D721Med (cell line): ENCODE results near the gene L1TD1.

Source experiments
- DNase-seq: peaks from one replicate; pipeline ENCODE4 v3.0.0; 2011; ENCODE audit warnings: low spot score; ENCODE audit not compliant: insufficient read length
- FAIRE-seq: peaks from 2 replicates; lab custom pipeline; 2011; peaks lifted over from hg19 to GRCh38; lab: Jason Lieb, UNC
- TF ChIP-seq, protein P1 (sequence below): IDR thresholded peaks from 2 replicates; pipeline ENCODE4 v1.5.1; 2012; ENCODE audit warnings: mild to moderate bottlenecking, control low read depth; ENCODE audit not compliant: insufficient read depth; ENCODE audit errors: missing control alignments

L1TD1 gene

DNA sequence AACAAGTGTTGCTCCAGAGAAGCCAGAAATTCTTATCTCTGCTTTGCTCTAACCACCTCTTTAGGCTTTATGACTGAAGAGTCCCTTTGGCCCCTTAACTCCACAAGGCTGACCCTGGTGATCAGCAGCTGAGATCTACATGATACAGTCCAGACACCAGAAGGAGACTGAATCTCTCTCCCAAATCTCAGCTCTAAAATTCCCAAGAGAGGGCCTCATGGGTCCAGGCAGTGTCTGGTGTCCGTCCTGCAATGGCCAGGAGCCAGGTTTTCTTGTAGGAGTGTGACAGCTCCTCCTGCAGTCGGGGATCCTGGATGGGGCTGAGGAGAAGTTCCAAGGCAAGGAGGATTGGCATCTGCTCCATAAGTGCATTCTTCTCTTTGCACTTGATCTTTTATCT, 35.3 kb downstream of the L1TD1 start:
- TF ChIP-seq, protein P1, sequence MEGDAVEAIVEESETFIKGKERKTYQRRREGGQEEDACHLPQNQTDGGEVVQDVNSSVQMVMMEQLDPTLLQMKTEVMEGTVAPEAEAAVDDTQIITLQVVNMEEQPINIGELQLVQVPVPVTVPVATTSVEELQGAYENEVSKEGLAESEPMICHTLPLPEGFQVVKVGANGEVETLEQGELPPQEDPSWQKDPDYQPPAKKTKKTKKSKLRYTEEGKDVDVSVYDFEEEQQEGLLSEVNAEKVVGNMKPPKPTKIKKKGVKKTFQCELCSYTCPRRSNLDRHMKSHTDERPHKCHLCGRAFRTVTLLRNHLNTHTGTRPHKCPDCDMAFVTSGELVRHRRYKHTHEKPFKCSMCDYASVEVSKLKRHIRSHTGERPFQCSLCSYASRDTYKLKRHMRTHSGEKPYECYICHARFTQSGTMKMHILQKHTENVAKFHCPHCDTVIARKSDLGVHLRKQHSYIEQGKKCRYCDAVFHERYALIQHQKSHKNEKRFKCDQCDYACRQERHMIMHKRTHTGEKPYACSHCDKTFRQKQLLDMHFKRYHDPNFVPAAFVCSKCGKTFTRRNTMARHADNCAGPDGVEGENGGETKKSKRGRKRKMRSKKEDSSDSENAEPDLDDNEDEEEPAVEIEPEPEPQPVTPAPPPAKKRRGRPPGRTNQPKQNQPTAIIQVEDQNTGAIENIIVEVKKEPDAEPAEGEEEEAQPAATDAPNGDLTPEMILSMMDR: no peak
- DNase-seq (no peak), FAIRE-seq (no peak)

DNA sequence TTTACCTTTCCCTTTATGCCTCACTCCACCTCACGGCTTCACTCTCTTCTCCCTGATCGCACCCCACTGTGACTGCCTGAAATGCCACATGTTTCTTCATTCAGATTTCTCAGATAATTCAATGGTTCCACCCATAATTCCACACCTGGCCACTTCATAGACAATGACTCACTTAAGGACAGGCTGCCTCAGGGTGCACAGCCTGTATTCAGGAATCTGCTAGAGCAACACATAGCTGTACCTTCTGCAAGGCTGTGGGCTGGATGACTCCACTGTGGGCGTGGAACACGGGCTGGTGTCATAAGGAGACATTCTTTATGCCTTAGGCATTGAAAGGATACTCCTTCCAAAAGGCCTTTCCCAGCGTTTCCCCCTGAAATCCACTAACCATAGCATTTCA, 36.1 kb downstream of the L1TD1 start:
- TF ChIP-seq, protein P1: no peak
- no peak for FAIRE-seq
- DNase-seq: no peak

DNA sequence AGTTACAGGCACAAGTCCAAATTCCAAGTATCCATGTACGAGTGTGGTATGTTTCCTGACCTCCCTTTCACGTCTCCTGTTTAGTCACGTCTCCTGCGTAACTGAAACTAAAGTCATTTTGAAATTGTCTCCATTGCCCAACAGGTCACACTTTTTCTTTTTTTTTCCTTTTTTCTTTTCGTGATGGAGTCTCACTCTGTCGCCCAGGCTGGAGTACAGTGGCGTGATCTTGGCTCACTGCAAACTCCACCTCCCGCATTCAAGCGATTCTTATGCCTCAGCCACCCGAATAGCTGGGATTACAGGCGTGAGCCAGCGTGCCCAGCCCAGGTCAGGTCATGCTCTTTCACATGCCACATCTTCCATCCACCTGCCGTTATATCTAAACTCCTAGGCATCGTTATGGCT, 38.2 kb downstream of the L1TD1 start:
- TF ChIP-seq, protein P1: no peak
- FAIRE-seq (no peak), DNase-seq (no peak)

DNA sequence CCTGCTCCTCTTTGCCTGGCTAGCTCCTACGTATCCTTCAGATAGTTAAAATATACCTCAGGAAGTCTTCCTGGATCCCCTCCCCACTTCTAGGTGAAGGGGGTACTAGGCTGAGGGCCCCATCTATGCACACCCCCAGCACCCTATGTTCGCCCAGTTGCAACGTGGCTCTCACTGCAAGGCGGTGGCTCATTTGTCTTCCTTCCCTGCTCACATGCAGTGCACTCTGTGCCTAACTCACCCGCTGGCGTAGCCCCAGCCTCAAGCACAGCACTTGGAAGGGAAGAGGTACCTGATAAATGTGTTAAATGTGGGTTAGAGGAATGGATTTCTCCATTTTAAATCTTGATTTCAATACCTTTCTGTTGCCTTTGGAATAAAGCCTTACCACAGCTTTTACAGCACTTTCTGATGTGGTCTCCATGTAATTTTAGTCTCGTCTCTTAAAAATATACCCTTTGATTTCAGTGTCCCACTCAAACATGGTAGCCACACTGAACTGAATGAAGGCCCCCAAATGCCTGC, 39.3 kb downstream of the L1TD1 start:
- FAIRE-seq (no peak), DNase-seq (no peak)
- TF ChIP-seq, protein P1: no peak

DNA sequence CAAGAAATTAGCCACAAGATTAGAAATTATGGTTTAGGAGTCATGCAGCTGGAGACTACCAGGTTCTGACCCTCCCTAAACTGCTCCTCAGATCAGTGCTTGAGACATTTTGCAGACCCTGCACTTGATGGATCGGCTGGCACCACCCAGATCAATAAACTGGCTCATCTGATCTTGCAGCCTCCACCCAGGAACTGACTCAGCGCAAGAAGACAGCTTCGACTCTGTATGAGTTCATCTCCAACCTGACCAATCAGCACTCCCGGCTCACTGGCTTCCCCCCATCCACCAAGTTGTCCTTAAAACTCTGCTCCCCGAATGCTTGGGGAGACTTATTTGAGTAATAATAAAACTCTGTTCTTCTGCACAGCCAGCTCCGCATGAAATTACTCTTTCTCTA, 40.0 kb downstream of the L1TD1 start:
- TF ChIP-seq, protein P1: no peak
- no peak for FAIRE-seq
- DNase-seq: no peak

DNA sequence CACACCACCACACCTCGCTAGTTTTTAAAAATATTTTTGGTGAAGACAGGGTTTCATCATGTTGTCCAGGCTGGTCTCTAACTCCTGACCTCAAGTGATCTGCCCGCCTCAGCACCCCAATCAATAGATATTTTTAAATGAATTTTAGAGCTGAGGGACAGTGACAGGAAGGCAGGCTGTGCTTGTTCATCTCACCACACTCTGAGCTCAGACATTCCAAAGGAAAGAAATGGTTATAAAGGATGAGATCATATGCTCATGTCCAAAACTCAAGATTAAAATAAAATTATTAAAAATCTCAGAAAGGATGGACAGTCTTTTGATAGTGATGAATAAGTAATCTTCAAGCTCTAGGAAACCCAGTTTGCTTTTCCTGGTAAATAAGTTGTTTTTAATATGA, 40.9 kb downstream of the L1TD1 start:
- FAIRE-seq: no peak

DNA sequence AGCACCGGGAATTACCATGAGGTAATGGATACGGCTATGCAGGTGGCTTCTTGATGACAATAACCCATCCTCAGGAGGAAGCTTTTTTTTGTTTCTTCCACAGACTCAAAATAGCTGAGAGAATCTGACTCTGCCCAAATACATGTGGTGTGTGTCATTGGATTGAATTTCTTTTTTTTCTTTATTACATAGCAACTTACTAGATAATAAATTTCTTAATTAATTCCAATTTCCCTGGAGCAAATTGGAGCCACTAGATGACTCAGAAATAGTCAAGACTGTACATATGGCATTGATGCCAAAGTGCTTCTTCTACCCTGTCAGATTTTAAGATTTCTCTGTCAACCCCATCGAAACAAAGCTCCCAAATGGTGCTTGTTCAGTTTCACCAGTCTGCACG, 42.7 kb downstream of the L1TD1 start:
- FAIRE-seq: no peak
- no peak for DNase-seq
- TF ChIP-seq, protein P1: no peak

More for the DNA sequence above, 40.9 kb downstream of the L1TD1 start:
- no peak for DNase-seq
- TF ChIP-seq, protein P1: no peak
